GM12801 (cell line): ENCODE data around the gene RBKS.

Experiments used
- CTCF ChIP-seq: IDR thresholded peaks from one replicate; pipeline ENCODE4 v1.5.1; 2011; ENCODE audit warnings: control low read depth; ENCODE audit not compliant: insufficient read length; ENCODE audit errors: extremely low read depth

Gene RBKS

DNA sequence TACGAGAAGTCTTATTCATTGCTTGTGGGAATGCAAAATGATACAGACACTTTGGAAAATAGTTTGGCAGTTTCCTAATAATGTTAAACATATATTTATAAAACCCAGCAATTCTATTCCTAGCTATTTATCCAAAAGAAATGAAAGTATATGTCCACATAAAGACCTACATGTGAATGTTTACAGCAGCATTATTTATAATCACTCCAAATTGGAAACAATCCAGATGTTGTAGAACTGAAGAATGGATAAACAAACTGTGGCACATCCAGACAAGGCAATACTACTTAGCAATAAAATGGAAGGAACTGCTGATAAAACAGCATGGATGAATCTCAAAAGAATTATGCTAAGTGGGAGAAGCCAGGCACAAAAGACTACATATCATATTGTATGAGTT lies 99.4 kb downstream of the RBKS start:
- TF ChIP-seq CTCF, result no peak

DNA sequence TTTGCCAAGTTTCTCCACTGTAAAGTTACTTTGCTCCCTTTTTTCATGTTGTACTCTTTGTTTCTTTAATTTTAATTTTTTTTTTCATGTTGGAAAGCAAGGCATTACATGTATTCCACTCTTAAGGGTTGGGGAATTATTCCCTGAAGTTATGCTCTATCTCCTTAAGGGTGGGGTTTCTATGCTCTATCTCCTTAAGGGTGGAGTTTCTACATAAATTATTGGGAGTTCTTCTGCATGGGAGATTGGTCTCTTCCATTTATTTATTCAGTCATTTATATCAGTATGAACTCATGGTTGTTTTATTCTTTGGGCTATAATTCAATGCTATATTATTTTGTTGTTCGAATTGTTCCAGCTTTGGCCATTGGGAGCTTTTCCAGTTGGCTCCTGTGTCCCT lies 107.5 kb downstream of the RBKS start:
- no peak for TF ChIP-seq CTCF

DNA sequence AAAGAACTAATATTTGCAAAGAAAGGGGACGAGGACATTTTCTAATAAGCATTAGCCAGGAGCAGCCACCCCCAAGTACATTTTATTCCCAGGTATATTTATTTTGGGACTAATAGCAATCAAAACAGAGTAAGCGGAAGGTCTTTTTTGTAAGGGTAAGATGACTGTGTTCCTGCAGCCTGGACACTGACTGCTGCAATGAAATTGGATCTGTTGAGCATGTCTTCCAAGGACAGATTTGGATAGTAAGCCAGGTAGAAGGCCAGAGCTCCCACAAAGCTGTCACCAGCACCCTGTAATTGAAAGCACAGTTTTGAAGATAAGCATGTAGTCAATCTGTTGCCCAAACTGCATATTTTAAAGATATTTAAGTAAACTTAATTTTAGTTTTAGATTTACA lies 108.7 kb downstream of the RBKS start:
- TF ChIP-seq CTCF, result no peak

DNA sequence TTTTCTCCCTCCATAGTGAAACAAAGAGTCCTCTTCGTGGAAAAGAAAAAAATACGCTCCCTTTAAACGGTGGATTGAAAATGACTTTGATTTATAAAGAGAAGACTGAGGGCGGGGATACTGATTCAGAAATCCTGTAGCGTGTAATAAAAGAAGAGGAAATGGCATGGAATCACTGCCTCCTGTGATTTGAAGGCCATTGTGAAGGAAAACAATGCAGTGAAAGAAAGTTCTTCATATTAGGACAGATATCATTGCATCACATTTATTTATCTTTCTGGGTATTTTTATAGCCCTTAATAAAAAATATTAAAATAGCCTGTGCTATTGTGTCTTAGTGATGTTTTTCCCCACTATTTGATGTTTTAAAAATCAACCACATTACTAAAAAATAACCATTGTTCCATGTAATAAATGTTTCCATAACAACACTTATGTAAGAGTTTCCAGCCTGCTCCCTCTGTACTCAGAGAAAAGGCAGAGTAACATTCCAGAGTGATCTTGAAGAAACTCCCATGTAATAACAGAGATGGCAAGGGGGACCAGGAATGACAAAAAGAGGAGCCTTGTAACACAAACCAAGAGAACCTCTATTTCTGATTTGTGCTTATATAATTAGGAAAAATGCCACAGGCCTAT lies 110.7 kb downstream of the RBKS start:
- no peak for TF ChIP-seq CTCF

DNA sequence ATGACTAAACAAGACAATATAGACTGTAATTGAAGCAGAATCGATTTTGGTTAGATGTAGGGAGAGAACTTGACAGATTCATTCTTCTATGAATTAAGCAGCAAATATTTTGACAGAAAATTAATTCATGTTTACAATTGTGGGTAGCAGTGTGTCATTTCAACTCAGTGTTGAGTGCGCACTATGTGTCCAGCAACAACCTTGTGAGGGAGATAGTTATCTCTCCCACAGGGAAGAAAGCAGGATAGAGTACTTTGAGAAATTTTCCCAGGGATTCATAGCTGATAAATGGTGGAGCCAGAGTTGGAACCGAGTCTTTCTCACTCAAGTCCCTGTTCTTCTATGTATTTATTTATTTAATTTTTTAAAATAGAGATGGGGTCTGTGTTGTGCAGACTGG lies 113.5 kb downstream of the RBKS start:
- no peak for TF ChIP-seq CTCF

DNA sequence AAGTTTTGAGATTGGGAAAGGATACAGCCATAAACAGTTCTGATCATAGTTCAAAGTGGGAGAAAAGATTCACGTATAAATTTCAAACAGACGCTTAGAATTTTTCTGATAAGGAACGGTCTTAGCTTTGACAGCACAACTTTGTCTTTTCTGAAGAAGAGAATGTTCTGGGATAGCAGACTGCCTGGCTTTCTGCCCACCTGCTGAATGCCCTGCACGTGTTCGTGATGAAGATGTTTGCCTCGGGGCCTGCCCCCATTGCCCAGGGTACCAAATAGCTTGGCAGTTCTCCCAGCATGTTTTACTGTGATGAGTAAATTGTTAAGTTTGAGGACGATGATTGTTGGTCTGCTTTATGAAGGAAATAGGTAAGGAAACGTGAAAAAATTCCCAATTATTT lies 114.1 kb downstream of the RBKS start:
- no peak for TF ChIP-seq CTCF

GRCh38 chr2:27773959-27774358 lies 116.2 kb downstream of the RBKS start:
- TF ChIP-seq CTCF, result no peak
